CD4-positive, CD25-positive, alpha-beta regulatory T cell (primary cell): ENCODE data around the gene KCNQ1. TPM values are rescaled to one million over a fixed set of nuclear protein-coding genes. Genes with fewer than 3 reads are reported as not detected.

ENCODE experiments used
- ATAC-seq, 2 donors: fragments of 150-1000 bp; cut with Tn5 transposase; one replicate each; pipeline ENCODE4 v1.10.0; 2021; ENCODE audit warnings: low read depth in 2 of 2, moderate number of reproducible peaks in 2 of 2, moderate library complexity in 1 of 2
- DNase-seq, 3 donors: peaks; one replicate each; pipeline versions ENCODE4 v3.0.0 to v3.0.0-alpha.2; 2012 to 2022; ENCODE audit warnings: mixed read lengths in 1 of 3
- H3K27ac ChIP-seq: one replicate; pipeline ENCODE4 v1.7.0; 2013; ENCODE audit warnings: mild to moderate bottlenecking, low read length; ENCODE audit not compliant: insufficient read depth, poor library complexity, severe bottlenecking
- H3K27me3 ChIP-seq: one replicate; pipeline ENCODE4 v1.7.0; 2013; ENCODE audit warnings: low read length; ENCODE audit not compliant: control insufficient read depth, insufficient read depth
- H3K36me3 ChIP-seq: one replicate; pipeline ENCODE4 v1.7.0; 2013; ENCODE audit warnings: mild to moderate bottlenecking, low read length, moderate library complexity; ENCODE audit not compliant: control insufficient read depth, insufficient read depth
- H3K4me1 ChIP-seq: 2 replicates; pipeline ENCODE4 v1.7.0; 2013; ENCODE audit warnings: mild to moderate bottlenecking, low read length; ENCODE audit not compliant: insufficient read depth, control insufficient read depth, poor library complexity, severe bottlenecking
- H3K4me3 ChIP-seq: one replicate; pipeline ENCODE4 v1.7.0; 2013; ENCODE audit warnings: low read depth, mild to moderate bottlenecking, low read length, moderate library complexity
- H3K9me3 ChIP-seq, 2 experiments: 1 replicate in 1 of 2; 2 replicates in 1 of 2; pipeline ENCODE4 v1.7.0; 2013; ENCODE audit warnings: low read length in 2 of 2, mild to moderate bottlenecking in 1 of 2, moderate library complexity in 1 of 2; ENCODE audit not compliant: control insufficient read depth in 2 of 2
- H3K27ac Mint-ChIP-seq, 3 donors: one replicate each; pipeline ENCODE4 v1.8.0; 2020 to 2022; ENCODE audit warnings: mild to moderate bottlenecking in 3 of 3, mixed read lengths in 3 of 3, moderate library complexity in 2 of 3
- H3K27me3 Mint-ChIP-seq: one replicate; pipeline ENCODE4 v1.8.0; 2022; ENCODE audit warnings: mild to moderate bottlenecking, mixed read lengths
- H3K36me3 Mint-ChIP-seq: one replicate; pipeline ENCODE4 v1.8.0; 2020; ENCODE audit warnings: mixed read lengths
- H3K4me1 Mint-ChIP-seq, 4 donors: one replicate each; pipeline ENCODE4 v1.8.0; 2020 to 2022; ENCODE audit warnings: mixed read lengths in 4 of 4, mild to moderate bottlenecking in 1 of 4
- H3K4me3 Mint-ChIP-seq, 4 donors: one replicate each; pipeline ENCODE4 v1.8.0; 2020 to 2022; ENCODE audit warnings: mild to moderate bottlenecking in 4 of 4, mixed read lengths in 4 of 4, moderate library complexity in 3 of 4
- H3K9me3 Mint-ChIP-seq, 7 donors: one replicate each; pipeline ENCODE4 v1.8.0; 2020 to 2022; ENCODE audit warnings: mixed read lengths in 7 of 7, mild to moderate bottlenecking in 3 of 7, moderate library complexity in 2 of 7
- polyA plus RNA-seq, 4 donors: library from polyadenylated mRNA; unstranded; fragments of 300-500 nt; fragmentation: Illumina TruSeq; gene quantifications; one replicate each; pipeline ENCODE4 v1.2.3, GENCODE V29; 2021
- total RNA-seq: library from RNA; stranded (reverse); gene quantifications from one replicate; pipeline ENCODE4 v1.2.3, GENCODE V29; 2022

Gene KCNQ1
- total and polyA plus RNA-seq, 5 donors from 2014 or later = 5.5 to 13.4 (median 6.8) TPM

DNA sequence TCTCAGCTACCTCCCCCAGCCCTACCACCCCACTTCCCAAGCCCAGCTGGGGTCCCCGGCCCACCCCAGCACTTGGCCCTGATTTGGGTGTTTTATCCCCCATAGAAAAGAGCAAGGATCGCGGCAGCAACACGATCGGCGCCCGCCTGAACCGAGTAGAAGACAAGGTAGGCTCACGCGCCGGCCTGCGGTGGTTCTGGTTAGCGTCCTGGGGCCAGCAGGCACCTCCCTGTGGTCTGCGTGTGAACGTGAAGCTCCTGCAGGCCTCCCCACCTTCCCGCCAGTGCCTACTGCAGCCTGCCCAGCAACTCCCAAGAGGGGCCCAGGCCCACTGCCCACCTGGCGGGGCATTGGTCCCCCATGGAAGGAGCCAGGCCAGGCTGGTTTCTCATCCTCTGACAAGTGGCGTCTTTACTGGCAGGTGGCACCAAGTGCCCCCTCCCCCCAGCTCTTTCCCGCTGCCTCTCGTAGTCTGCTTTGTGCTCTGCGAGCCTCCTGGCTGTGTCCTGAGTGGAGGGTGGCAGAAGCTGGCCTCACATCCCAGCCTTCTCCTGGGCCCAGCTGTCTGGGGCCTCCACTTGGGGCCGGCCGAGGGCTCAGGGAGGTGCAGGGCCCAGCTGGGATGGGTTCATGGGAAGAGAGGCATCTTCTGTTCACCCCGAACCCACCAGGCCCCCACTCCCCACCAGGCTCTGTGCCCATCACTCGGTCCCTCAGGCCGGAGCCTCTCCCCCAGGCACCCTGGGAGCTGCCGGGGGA lies 333.2 kb downstream of the KCNQ1 start:
- Histone ChIP-seq H3K9me3 (no peaks in the 10 kb centered on the region), H3K27ac (no peak overlapping the region), H3K4me3 (no peak overlapping the region), H3K4me1 (no peaks in the 10 kb centered on the region), H3K36me3 (no peaks in the 10 kb centered on the region), H3K27me3 (no peaks in the 10 kb centered on the region)
- H3K36me3 Mint-ChIP-seq = peaks cover 7% of the 10 kb centered on the region
- H3K27me3 Mint-ChIP-seq = no peaks in the 10 kb centered on the region
- H3K4me1 Mint-ChIP-seq = peaks cover 0 to 10% (median 2%) of the 10 kb centered on the region in 4 donors
- peak overlapping the region in 1 of 3 donors; percentile 20 for H3K27ac Mint-ChIP-seq
- no peak for ATAC-seq
- H3K4me3 Mint-ChIP-seq = no peak overlapping the region
- DNase-seq = no peak
- H3K9me3 Mint-ChIP-seq = peaks cover 0 to 1% (median 0%) of the 10 kb centered on the region in 7 donors

DNA sequence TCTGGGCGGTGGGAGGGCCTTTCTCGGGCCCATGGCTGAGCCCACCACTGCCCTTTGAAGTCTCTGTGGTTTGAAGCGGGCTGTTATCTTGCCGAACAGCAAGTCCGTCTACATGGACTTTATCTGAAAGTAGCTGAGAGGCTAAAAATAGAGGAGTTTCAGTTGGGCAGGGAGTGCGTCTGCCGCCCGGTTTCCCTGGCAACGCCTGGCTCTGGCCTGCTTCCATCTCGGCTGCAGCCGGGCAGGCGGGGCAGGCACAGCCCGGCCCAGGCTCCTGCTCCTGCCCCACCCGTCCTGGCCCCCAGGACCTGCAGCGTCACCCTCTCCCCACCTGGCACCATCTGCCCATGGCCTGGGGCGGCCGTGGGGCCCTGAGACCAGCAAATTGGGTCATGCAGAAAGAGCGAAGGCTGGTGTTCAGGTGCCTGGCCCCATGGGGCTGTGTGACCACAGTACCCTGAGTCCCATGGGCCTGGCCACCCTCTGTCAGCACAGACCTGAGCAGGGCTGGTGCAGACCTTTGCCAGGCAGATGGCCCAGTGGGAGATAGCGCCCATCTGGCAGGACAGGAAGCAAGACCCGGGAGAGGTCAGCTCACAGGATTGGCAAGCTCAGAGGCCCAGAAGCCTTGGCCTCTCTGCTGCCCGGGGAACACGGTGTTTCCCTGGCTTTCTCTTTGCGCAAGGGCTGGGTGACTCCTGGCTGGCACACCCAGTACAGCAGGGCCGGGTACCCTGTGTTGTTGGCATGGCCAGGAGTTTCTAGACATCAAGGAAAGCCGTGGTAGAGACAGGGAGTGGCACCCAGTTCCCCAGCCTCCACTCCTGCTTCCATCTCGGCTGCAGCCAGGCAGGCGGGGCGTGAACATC lies 334.1 kb downstream of the KCNQ1 start:
- H3K36me3 ChIP-seq = no peaks in the 10 kb centered on the region
- no peaks in the 10 kb centered on the region for H3K9me3 ChIP-seq
- Mint-ChIP-seq H3K36me3 (peaks cover 5% of the 10 kb centered on the region), H3K4me3 (no peak overlapping the region), H3K27ac (no peak overlapping the region), H3K27me3 (no peaks in the 10 kb centered on the region), H3K4me1 (peaks cover 0 to 12% (median under 1%) of the 10 kb centered on the region in 4 donors), H3K9me3 (peaks cover 0 to 1% (median 0%) of the 10 kb centered on the region in 7 donors)
- ATAC-seq (no peak), DNase-seq (no peak)
- H3K4me1 ChIP-seq = no peaks in the 10 kb centered on the region
- H3K27ac ChIP-seq = no peak overlapping the region
- H3K27me3 ChIP-seq = no peaks in the 10 kb centered on the region
- H3K4me3 ChIP-seq = no peak overlapping the region

DNA sequence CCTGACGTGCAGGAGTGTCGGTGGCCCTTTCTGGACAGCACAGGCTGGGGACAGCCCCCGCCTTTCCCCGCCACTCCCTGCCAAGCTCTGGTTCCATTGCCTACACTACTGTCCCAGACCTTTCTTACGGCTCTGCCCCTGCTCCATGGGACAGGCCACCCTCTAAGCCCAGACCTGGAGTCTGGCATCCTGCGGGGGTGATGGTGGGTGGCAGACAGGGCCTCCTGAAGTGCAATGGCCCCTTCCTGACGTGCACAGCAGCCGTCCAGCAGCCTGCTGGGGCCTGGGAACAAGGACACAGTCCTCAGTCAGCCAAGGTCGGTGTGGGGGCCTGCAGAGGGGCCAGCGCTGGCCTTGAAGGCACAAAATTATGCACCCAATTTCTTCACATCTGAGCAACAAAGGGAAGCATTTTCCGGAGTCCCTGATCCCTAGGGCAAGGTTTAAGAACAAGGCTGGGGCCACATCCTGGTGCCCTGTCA lies 334.7 kb downstream of the KCNQ1 start:
- H3K4me1 ChIP-seq = no peaks in the 10 kb centered on the region
- H3K36me3 Mint-ChIP-seq = peaks cover 4% of the 10 kb centered on the region
- no peak overlapping the region for H3K27ac Mint-ChIP-seq
- H3K36me3 ChIP-seq = no peaks in the 10 kb centered on the region
- H3K27ac ChIP-seq = no peak overlapping the region
- H3K9me3 Mint-ChIP-seq = peaks cover 0 to 1% (median 0%) of the 10 kb centered on the region in 7 donors
- H3K4me3 Mint-ChIP-seq = no peak overlapping the region
- ATAC-seq (no peak), DNase-seq (no peak)
- no peaks in the 10 kb centered on the region for H3K27me3 ChIP-seq
- no peak overlapping the region for H3K4me3 ChIP-seq
- H3K9me3 ChIP-seq = no peaks in the 10 kb centered on the region
- peaks cover 0 to 12% (median 0%) of the 10 kb centered on the region in 4 donors for H3K4me1 Mint-ChIP-seq
- H3K27me3 Mint-ChIP-seq = no peaks in the 10 kb centered on the region

DNA sequence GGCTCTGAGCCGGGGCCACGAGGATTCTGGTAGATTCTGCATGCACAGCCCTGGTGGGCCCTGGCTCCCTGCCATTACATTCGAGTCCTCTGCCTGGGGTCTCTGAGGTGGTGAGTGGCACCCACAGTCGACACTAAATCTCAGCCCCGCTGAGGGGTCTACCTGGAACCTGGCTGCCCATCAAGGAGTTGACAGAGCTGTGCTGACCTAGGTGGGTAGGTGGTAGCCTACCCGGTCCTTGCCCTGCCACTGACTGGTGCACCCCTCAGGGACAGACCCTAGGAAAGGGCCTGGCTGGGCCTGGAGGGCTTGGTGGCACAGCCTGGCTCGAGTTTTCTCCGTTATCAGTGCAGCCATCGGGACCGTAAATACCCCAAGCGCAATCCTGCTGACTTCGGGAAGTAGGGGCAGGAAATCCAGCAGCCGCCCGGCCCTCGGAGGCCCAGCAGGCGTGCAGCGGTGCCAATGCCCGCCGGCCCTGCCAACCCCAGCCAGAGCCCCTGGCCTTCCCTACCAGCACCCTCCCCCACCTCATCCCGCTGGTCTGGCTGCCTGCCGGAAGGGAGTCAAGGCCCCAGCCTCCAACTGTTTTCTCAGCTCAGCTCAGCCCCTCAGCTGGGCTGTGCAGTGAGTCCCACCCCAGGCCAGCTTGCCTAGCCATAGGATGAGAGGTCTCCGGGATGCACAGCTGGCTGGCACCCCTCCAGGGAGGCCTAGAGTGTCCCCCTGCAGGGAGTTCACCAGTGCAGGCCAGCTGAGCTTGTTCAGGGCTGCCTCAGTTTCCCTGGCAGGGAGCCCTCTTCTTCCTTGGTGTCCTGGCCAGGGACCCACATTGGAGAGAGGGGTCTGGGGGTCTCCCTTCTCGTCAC lies 335.4 kb downstream of the KCNQ1 start:
- no peak overlapping the region for H3K27ac ChIP-seq
- H3K4me1 Mint-ChIP-seq = peaks cover 0 to 12% (median 0%) of the 10 kb centered on the region in 4 donors
- H3K36me3 ChIP-seq = no peaks in the 10 kb centered on the region
- H3K27me3 Mint-ChIP-seq = no peaks in the 10 kb centered on the region
- ATAC-seq (no peak), DNase-seq (peak in 1 of 3 donors; percentile 0)
- no peaks in the 10 kb centered on the region for H3K9me3 ChIP-seq
- no peak overlapping the region for H3K27ac Mint-ChIP-seq
- no peak overlapping the region for H3K4me3 Mint-ChIP-seq
- H3K4me1 ChIP-seq = no peaks in the 10 kb centered on the region
- peaks cover 4% of the 10 kb centered on the region for H3K36me3 Mint-ChIP-seq
- H3K4me3 ChIP-seq = no peak overlapping the region
- no peaks in the 10 kb centered on the region for H3K27me3 ChIP-seq
- peaks cover 0 to 1% (median 0%) of the 10 kb centered on the region in 7 donors for H3K9me3 Mint-ChIP-seq

DNA sequence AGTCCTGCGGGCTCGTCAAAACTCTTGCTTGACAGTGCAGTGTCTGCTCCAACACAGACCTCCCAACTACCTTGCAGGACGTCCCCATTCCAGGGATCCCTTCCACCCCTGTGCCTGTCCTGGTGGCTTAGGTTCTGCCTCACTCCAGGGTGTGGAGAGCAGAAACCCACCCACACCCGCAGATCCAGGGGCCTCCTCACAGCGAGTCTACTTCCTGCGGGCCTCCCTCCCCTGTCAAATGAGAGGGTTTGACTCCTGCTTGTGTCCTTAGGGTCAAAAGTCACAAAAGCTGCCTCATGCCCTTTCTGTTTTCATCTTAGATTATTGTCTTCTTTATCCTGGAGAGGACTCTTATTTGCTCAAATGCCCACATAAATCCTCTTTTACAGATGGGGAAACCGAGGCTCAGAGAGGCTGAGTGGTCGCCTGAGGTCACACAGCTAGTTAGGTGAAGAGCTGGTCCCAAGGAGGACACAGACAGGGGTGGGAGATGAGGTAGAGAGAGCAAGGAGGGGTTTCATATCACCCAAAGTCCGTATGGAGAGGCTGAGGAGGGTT lies 336.1 kb downstream of the KCNQ1 start:
- DNase-seq (no peak), ATAC-seq (no peak)
- Mint-ChIP-seq H3K4me3 (no peak overlapping the region), H3K27me3 (no peaks in the 10 kb centered on the region), H3K4me1 (peaks cover 0 to 12% (median 0%) of the 10 kb centered on the region in 4 donors), H3K9me3 (peaks cover 0 to 1% (median 0%) of the 10 kb centered on the region in 7 donors), H3K27ac (no peak overlapping the region), H3K36me3 (peaks cover 4% of the 10 kb centered on the region)
- Histone ChIP-seq H3K4me1 (no peaks in the 10 kb centered on the region), H3K27ac (no peak overlapping the region), H3K36me3 (no peaks in the 10 kb centered on the region), H3K4me3 (no peak overlapping the region), H3K9me3 (no peaks in the 10 kb centered on the region), H3K27me3 (no peaks in the 10 kb centered on the region)

DNA sequence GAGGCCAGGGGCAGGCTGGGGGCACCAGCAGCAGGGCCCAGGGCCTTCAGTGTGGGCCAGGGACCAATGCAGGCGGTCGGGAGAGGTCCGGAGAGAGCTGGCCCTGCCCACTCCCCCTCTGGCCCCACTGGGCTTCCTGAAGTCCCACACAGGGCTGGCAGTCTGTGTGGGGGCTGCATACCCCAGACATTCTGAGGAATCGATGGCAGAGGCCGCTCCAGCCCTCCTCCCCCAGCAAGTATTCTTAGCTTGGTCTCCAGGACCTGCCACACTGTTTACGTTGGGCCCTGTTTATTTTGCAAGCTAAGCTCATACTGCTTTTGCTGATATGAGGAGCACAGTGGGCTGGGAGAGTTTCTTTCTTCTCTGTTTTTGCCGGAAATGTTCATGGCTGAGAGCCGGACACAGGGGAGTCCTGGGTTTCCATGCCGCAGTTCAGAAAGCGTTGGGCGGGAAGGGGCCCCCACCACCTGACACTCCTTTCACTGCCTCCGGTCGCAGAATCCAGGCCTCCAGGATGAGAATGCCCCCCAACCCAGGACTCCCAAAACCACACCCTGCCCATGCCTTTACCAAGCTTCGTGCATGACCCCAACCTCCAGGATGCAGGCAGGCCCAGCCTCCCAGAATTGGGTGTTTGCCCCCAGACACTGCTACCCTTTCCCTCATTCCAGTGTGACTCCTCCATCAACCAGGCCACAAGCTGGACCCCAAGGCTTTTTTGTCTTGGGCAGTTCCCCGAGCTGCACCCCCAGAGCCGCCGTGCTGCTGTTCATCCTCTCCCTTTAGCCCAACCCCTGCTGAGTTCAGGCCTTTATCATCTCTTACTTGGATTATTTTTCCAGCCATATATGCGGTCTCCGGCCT lies 336.8 kb downstream of the KCNQ1 start:
- no peaks in the 10 kb centered on the region for H3K4me1 ChIP-seq
- H3K27ac ChIP-seq = no peak overlapping the region
- H3K9me3 ChIP-seq = no peaks in the 10 kb centered on the region
- ATAC-seq (no peak), DNase-seq (no peak)
- no peak overlapping the region for H3K4me3 ChIP-seq
- Mint-ChIP-seq H3K27ac (peak overlapping the region in 1 of 3 donors; percentile 36), H3K36me3 (peaks cover 4% of the 10 kb centered on the region), H3K9me3 (peaks cover 0 to 1% (median 0%) of the 10 kb centered on the region in 7 donors), H3K4me3 (no peak overlapping the region), H3K27me3 (no peaks in the 10 kb centered on the region), H3K4me1 (peaks cover 0 to 12% (median 0%) of the 10 kb centered on the region in 4 donors)
- no peaks in the 10 kb centered on the region for H3K36me3 ChIP-seq
- no peaks in the 10 kb centered on the region for H3K27me3 ChIP-seq
